Mucosa of stomach (tissue), 1 donor: Measurements from ENCODE around the gene RSAD1.

Experiments used
- H3K27me3 ChIP-seq: one replicate; pipeline ENCODE4 v1.7.0; 2013; ENCODE audit warnings: mild to moderate bottlenecking, low read length; ENCODE audit not compliant: control insufficient read depth, insufficient read depth
- H3K36me3 ChIP-seq: one replicate; pipeline ENCODE4 v1.7.0; 2013; ENCODE audit warnings: low read length; ENCODE audit not compliant: control insufficient read depth, insufficient read depth
- H3K4me1 ChIP-seq: one replicate; pipeline ENCODE4 v1.7.0; 2013; ENCODE audit warnings: mild to moderate bottlenecking, low read length; ENCODE audit not compliant: control insufficient read depth, insufficient read depth
- H3K4me3 ChIP-seq: one replicate; pipeline ENCODE4 v1.7.0; 2013; ENCODE audit warnings: low read length
- H3K9ac ChIP-seq: one replicate; pipeline ENCODE4 v1.7.0; 2013; ENCODE audit warnings: mild to moderate bottlenecking, low read length, moderate library complexity
- H3K9me3 ChIP-seq: one replicate; pipeline ENCODE4 v1.7.0; 2013; ENCODE audit warnings: mild to moderate bottlenecking, low read length, moderate library complexity; ENCODE audit not compliant: control insufficient read depth
- donor health status: Pancreatic carcinoma.

Gene RSAD1

DNA sequence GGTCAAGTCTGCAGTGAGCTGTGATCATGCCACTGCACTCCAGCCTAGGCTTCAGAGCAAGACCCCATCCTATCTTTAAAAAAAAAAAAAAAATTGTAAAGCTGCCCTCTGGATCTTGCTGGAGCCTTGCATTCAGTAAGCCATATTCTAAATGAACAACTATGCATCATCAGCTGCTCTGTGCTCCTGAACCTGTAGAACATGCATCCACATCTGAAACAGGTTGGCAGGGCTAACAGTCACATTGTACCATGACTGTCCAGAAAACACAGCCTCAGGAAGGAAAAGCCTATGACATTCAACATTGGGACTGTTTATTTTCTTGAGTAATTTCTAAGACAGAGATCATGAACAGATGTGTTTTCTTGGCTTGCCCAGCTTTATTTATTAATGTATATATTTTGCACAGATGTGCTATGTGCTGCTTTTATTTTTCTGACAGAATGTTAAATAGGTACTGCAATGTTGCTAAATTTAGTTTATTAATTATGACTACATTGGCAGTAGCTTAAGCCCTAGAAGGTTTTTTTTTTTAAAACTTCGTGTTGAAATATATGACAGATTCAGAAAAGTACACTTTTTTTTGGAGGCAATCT, 32.8 kb upstream of the RSAD1 start:
- H3K27me3 ChIP-seq = no peaks in the 10 kb centered on the region
- no peaks in the 10 kb centered on the region for H3K36me3 ChIP-seq
- H3K4me1 ChIP-seq = peaks cover 61% of the 10 kb centered on the region
- H3K9me3 ChIP-seq = no peaks in the 10 kb centered on the region
- H3K4me3 ChIP-seq = no peak overlapping the region
- no peak overlapping the region for H3K9ac ChIP-seq

DNA sequence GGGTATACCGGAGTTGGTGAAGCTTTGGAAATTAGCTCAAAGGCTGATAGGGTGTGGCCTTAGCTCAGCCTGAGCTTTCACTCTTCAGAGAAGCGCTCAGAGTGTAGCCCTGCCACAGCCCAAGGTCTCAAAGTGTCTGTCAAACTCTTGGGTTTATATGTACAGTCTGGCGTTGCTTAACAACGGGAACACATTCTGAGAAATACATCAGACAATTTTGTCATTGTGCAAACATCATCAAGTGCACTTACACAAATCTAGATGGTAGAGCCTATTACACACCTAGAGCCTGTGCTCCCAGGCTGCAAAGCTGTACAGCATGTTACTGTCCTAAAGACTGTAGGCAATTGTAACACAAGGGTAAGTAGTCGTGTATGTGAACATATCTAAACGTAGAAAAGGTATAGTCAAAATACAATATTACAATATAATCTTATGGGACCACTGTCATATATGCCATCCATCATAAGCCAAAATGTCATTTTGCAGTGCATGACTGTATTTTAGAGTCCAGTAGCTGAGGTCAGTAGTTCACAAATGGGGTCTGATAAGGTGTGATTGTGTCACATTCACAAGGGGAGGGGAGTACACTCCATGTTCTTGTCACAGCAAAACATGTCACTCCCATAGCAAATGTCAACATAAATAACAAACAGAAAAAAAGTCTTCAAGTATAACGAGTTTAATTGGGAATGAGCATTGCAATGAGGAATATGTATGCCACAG, 30.6 kb upstream of the RSAD1 start:
- no peaks in the 10 kb centered on the region for H3K27me3 ChIP-seq
- H3K4me3 ChIP-seq = no peak overlapping the region
- no peaks in the 10 kb centered on the region for H3K9me3 ChIP-seq
- H3K36me3 ChIP-seq = no peaks in the 10 kb centered on the region
- no peak overlapping the region for H3K9ac ChIP-seq
- peaks cover 62% of the 10 kb centered on the region for H3K4me1 ChIP-seq

DNA sequence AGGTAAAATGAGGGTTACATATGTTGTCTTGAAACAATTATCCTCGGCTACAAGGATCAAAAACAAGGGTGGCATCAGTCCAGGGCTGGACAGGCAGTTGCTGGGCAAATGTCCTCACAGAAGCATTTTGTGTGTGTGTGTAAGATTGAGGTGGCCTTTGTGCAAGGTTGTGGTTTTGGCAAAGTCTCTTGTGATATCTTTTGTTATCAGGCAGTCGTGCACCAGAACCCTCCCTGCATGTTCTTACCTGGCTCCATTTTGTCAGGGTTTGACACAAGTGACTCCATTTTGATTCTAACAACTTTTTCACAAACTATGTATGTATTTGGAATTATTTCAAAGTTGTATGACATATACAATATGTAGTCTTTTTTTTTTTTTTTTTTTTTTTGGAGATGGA, 30.0 kb upstream of the RSAD1 start:
- no peak overlapping the region for H3K9ac ChIP-seq

DNA sequence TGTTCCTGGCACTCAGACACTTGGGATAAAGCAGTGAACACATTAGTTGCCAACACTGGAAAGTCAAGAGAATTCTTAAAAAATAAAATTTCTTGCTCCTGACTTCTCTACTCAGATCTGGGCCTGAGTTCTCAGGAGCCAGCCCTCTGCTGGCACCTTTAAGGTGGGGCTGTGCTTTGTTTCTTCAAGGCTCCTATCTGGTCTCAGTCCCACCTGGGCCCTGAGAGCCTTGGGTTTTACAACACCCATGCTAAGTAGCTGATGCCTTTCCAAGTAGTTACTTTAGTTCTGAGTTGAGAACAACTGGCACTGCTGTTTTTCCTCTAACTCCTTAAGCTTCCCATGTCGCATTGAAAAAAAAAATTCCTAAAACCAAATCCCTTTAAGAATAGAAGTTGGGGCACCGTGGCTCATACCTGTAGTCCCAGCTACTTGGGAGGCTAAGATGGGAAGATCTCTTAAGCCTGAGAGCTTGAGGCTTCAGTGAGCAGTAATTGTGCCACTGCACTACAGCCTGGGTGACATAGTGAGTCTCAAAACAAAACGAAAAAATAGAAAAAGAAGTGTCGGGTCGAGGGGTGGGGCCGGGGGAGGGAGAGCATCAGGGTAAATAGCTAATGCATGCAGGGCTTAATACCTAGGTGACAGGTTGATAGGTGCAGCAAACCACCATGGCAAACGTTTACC, 26.6 kb upstream of the RSAD1 start:
- no peak overlapping the region for H3K4me3 ChIP-seq
- no peaks in the 10 kb centered on the region for H3K9me3 ChIP-seq
- H3K9ac ChIP-seq = no peak overlapping the region
- peaks cover 3% of the 10 kb centered on the region for H3K36me3 ChIP-seq
- H3K27me3 ChIP-seq = no peaks in the 10 kb centered on the region
- H3K4me1 ChIP-seq = peaks cover 42% of the 10 kb centered on the region

More for the DNA sequence above, 30.0 kb upstream of the RSAD1 start:
- no peaks in the 10 kb centered on the region for H3K36me3 ChIP-seq
- no peaks in the 10 kb centered on the region for H3K27me3 ChIP-seq
- H3K9me3 ChIP-seq = no peaks in the 10 kb centered on the region
- H3K4me3 ChIP-seq = no peak overlapping the region
- H3K4me1 ChIP-seq = peaks cover 60% of the 10 kb centered on the region

DNA sequence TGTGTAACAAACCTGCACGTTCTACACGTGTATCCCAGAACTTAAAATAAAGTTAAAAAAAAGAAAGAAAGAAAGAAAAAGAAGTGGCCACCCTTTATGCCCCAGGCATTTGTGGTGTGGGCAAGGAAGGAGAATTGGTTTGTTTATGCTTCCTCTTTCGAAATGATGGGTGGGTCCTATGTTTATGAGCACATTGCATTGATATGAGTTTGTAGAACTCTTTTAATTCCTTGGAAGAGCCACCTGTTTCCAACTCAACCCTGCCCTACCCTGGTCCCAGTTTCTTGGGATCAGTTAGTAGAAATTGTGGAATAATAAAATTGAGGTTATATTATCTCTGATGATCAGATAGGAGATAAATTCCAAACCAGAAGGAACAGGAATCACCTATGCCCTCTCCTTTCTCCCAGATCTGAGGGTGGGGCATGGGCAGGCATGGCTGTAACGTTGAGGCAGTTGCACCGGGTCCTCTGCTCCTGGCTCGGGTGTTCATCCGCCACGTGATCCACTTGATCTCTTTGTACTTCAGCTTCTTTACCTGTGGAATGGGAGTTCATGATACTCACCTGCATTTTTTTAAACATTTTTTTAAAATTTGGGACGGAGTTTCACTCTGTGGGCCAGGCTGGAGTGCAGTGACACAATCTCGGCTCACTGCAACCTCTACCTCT, 25.9 kb upstream of the RSAD1 start:
- Histone ChIP-seq H3K27me3 (no peaks in the 10 kb centered on the region), H3K4me3 (no peak overlapping the region)

DNA sequence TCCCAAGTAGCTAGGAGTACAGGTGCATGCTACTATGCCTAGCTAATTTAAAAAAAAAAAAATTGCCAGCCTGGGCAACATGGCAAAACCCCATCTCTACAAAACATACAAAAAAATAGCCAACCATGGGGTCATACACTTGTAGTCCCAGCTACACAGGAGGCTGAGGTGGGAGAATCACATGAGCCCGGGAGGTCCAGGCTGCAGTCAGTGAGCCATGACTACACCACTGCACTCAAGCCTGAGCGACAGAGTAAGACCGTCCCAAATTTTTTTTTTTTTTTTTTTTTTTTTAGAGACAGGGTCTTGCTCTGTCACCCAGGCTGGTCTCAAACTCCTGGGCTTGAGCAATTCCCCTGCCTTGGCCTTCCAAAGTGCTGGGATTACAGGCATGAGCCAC, 24.8 kb upstream of the RSAD1 start:
- Histone ChIP-seq H3K9ac (no peak overlapping the region), H3K4me3 (no peak overlapping the region), H3K27me3 (no peaks in the 10 kb centered on the region), H3K4me1 (peaks cover 39% of the 10 kb centered on the region), H3K36me3 (peaks cover 5% of the 10 kb centered on the region), H3K9me3 (no peaks in the 10 kb centered on the region)

More for the DNA sequence above, 25.9 kb upstream of the RSAD1 start:
- no peaks in the 10 kb centered on the region for H3K9me3 ChIP-seq
- peaks cover 5% of the 10 kb centered on the region for H3K36me3 ChIP-seq
- peaks cover 38% of the 10 kb centered on the region for H3K4me1 ChIP-seq
- H3K9ac ChIP-seq = no peak overlapping the region

DNA sequence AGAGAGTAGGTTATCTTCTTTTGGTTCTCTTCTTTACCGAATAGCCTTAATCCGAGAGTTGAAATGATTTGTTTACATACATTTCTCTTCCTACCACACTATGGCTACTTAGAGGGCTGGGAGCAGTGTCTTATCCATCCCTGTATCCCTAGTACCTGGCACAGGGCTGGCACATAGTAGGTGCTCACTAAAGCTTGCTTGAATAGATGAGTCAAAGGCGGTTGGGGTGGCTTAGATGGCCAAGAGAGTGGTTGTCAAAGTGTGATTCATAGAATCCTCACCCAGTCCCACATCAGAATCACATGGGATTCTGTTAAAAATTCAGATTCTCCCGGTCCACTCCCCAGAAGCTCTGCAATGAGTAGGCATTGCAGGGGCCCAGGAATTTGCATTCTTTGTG, 21.0 kb upstream of the RSAD1 start:
- Histone ChIP-seq H3K36me3 (peaks cover 11% of the 10 kb centered on the region), H3K9me3 (no peaks in the 10 kb centered on the region), H3K9ac (no peak overlapping the region), H3K4me1 (peaks cover 27% of the 10 kb centered on the region), H3K4me3 (no peak overlapping the region), H3K27me3 (no peaks in the 10 kb centered on the region)

DNA sequence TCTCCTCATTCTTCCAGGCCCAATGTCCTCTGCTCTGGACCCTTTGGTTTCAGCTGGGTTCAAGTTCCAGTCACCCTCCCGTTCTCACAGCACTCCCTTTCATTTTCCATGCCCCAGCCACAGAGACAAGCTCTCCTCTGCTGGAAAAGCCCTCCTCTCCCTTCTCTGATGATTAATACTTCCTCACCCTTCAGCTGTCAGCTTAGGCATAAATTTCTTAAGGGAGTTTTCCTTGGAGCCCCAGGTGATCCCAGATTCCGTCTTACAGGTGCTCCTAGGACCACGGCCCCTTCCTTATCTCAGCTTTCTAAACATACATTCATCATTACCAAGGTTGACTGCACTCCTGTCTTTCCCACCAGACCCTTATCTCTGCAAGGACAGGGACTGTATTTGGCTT, 20.4 kb upstream of the RSAD1 start:
- no peak overlapping the region for H3K9ac ChIP-seq

DNA sequence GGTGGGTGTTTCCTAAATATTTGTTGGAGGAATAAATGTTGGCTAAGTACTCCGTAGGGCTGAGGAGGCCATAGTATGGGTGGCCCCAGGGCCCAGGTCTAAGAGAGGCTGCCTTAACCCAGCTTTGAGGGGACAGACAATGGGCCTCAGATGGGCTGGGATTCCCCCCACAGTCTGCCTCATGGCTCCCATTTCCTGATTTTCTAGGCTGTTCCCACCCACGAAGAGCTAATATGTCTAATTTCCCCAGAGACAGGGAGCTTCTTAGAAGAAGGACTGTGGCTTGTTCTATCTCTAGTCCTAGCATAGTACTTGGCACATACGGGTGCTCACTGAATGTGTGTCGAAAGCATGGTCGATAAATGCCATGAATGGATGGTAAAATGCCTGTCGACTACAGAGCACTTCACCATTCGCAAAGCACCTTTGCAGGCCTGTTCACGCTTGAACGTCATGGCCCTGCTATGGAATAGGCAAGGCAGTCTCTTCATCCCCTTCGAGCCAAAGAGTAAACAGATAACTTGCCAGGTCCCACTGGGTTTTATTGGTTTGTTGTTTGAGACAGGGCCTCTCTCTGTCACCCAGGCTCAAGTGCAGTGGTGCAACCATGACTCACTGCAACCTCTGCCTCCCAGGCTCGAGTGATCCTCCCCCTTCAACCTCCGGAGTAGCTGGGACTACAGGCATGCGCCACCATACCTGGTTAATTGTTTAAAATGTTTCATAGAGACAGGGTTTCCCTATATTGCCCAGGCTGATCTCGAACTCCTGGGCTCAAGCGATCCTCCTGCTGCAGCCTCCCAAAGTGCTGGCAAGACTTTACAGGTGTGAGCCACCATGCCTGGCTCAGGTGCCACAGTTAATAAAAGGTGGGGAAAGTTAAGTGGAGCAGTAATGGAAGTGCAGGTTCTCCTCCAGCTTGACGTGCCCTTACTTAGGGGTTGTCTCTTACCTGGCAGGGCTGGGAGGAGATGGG, 19.7 kb upstream of the RSAD1 start:
- Histone ChIP-seq H3K9me3 (no peaks in the 10 kb centered on the region), H3K36me3 (peaks cover 11% of the 10 kb centered on the region), H3K4me3 (no peak overlapping the region), H3K4me1 (peaks cover 19% of the 10 kb centered on the region), H3K9ac (no peak overlapping the region), H3K27me3 (no peaks in the 10 kb centered on the region)

More for the DNA sequence above, 20.4 kb upstream of the RSAD1 start:
- H3K4me3 ChIP-seq = no peak overlapping the region
- H3K4me1 ChIP-seq = peaks cover 20% of the 10 kb centered on the region
- H3K27me3 ChIP-seq = no peaks in the 10 kb centered on the region
- peaks cover 11% of the 10 kb centered on the region for H3K36me3 ChIP-seq
- H3K9me3 ChIP-seq = no peaks in the 10 kb centered on the region

DNA sequence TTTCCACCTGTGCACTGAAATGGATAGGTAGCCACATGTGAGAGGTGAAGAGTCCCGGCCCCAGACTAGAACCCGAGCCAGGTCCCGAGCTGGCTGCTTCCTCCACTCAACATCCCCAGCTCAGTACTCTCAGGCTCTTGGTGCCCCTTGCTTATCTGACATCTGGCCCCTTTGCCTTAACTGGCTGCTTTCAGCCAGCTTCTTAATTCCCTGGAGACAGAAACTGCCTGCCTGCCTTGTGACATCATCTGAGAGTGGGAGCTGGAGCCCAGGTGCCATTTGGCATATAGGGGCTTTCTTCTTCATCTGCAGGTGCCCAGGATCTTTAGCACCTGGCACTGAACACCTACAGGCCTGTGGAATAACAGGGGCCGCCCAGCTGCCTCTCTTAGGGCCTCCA, 18.9 kb upstream of the RSAD1 start:
- H3K27me3 ChIP-seq = no peaks in the 10 kb centered on the region
- H3K9ac ChIP-seq = no peak overlapping the region
- peaks cover 11% of the 10 kb centered on the region for H3K36me3 ChIP-seq

DNA sequence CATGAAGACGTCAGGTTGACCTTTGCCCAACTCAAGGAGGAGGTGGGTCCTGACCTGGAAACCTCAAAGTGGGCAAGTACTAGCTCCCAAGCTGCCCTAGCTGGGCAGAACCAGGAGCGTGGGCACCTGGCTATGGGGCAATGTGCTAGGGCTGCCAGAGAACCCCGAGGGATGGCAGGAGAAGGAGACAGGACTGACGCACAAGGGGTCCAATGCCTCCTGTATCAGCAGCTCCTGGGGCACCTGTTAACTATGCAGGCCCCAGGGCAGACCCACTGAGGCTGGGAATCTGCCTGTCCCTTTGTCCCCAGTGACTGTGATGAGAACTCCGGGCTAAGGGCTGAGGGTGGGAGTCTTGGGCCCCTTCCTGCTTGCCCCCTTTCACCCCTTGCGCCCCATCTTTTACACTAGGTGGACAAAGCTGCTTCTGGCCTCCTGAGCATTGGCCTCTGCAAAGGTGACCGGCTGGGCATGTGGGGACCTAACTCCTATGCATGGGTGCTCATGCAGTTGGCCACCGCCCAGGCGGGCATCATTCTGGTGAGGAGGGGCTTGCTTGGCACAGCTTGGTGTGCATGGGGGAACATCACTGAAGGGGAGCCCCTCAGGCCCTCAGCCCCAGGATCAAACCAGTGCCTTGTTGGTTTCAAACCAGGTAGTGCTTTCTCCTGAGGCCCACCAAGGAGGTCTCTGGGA, 17.7 kb upstream of the RSAD1 start:
- Histone ChIP-seq H3K36me3 (peaks cover 11% of the 10 kb centered on the region), H3K9me3 (no peaks in the 10 kb centered on the region), H3K9ac (no peak overlapping the region), H3K4me1 (peaks cover 20% of the 10 kb centered on the region), H3K4me3 (no peak overlapping the region), H3K27me3 (no peaks in the 10 kb centered on the region)

More for the DNA sequence above, 18.9 kb upstream of the RSAD1 start:
- H3K4me1 ChIP-seq = peaks cover 19% of the 10 kb centered on the region
- no peak overlapping the region for H3K4me3 ChIP-seq
- H3K9me3 ChIP-seq = no peaks in the 10 kb centered on the region
